Measurements from ENCODE around the gene MDN1. TPM values are rescaled to one million over a fixed set of nuclear protein-coding genes. Genes with fewer than 3 reads are reported as not detected.

The MDN1 gene
- polyA plus RNA-seq, 1 of the 3 experiments (the other 2 are of a cell fraction): 8.5 TPM

- WGBS (ENCODE audit: low lambda C conversion rate): 100% methylated on average over 1 of the region's 1 CpG
- Histone ChIP-seq H3K9ac (no peak overlapping the region), H3K4me3 (ENCODE audit: low read depth in 2 of 2, low read length in 1 of 2) (no peak overlapping the region), H3K4me2 (no peak overlapping the region), H2AFZ (ENCODE audit: low read depth) (no peak overlapping the region), H3K9me2 (no peaks in the 10 kb centered on the region), H3K4me1 (ENCODE audit: control insufficient read depth in 1 of 2, insufficient read depth in 2 of 2, low read depth in 1 of 2, low read length in 1 of 2) (no peaks in the 10 kb centered on the region; a peak in 1 of 4 replicates), H3K27ac (ENCODE audit: low read depth in 2 of 2, low read length in 1 of 2) (no peak overlapping the region), H3K36me3 (replicated peaks in 1 of 2; ENCODE audit: control insufficient read depth in 1 of 2, insufficient read depth in 2 of 2, low read length in 1 of 2) (peaks cover 47 to 70% of the 10 kb centered on the region in 2 experiments), H3K27me3 (ENCODE audit: insufficient read depth) (no peaks in the 10 kb centered on the region), H3K79me2 (ENCODE audit: insufficient read depth) (no peaks in the 10 kb centered on the region), H4K20me1 (ENCODE audit: insufficient read depth) (no peaks in the 10 kb centered on the region), H3K9me3 (no peaks in the 10 kb centered on the region), H3F3A (replicated peaks; ENCODE audit: insufficient read depth) (no peaks in the 10 kb centered on the region)
- POLR2A ChIA-PET: no interaction called here
- CTCF ChIA-PET: interaction anchor here (0.7 to 1.2 kb wide), 2 partner anchors 45 to 311 kb away, joined by 3 read pairs; partner anchors contain the start of gene LYRM2
- no peak for DNase-seq
- TF ChIP-seq TCF12 (IDR thresholded peaks at IDR 0.05) (no peak), ZBTB33 (IDR thresholded peaks at IDR 0.05; ENCODE audit: borderline replicate concordance, low read depth) (no peak), GATA2 (CRISPR knock-in tag; IDR thresholded peaks at IDR 0.05) (no peak), SMC3 (IDR thresholded peaks at IDR 0.05; ENCODE audit: low read depth, low read length) (no peak)
These were observed 136.6 kb downstream of the MDN1 start for GRCh38 chr6:89682991-89683390.

GRCh38 chr6:89681983-89682564 lies 137.5 kb downstream of the MDN1 start:
- Histone ChIP-seq H2AFZ (ENCODE audit: low read depth) (no peak overlapping the region), H3K9ac (no peak overlapping the region), H3K79me2 (ENCODE audit: insufficient read depth) (no peaks in the 10 kb centered on the region), H3F3A (replicated peaks; ENCODE audit: insufficient read depth) (no peaks in the 10 kb centered on the region), H3K4me1 (ENCODE audit: control insufficient read depth in 1 of 2, insufficient read depth in 2 of 2, low read depth in 1 of 2, low read length in 1 of 2) (no peaks in the 10 kb centered on the region; a peak in 1 of 4 replicates), H3K4me3 (ENCODE audit: low read depth in 2 of 2, low read length in 1 of 2) (no peak overlapping the region), H3K36me3 (replicated peaks in 1 of 2; ENCODE audit: control insufficient read depth in 1 of 2, insufficient read depth in 2 of 2, low read length in 1 of 2) (peaks cover 38 to 61% of the 10 kb centered on the region in 2 experiments), H3K27ac (ENCODE audit: low read depth in 2 of 2, low read length in 1 of 2) (no peak overlapping the region), H3K9me2 (no peaks in the 10 kb centered on the region), H3K9me3 (no peaks in the 10 kb centered on the region), H3K27me3 (ENCODE audit: insufficient read depth) (no peaks in the 10 kb centered on the region), H3K4me2 (no peak overlapping the region), H4K20me1 (ENCODE audit: insufficient read depth) (no peaks in the 10 kb centered on the region)
- POLR2A ChIA-PET: no interaction called here
- WGBS (ENCODE audit: low lambda C conversion rate): 92% methylated on average over 10 of the region's 10 CpGs
- TF ChIP-seq RAD21 (IDR thresholded peaks at IDR 0.05; ENCODE audit: low read length) (no peak), USF1 (IDR thresholded peaks at IDR 0.05; ENCODE audit: borderline replicate concordance, low read depth) (no peak), NFIC (IDR thresholded peaks at IDR 0.05; ENCODE audit: borderline replicate concordance) (no peak), TCF12 (IDR thresholded peaks at IDR 0.05) (no peak), POLR2AphosphoS5 (IDR thresholded peaks at IDR 0.05; ENCODE audit: low read depth, low read length) (no peak), FOSL2 (IDR thresholded peaks at IDR 0.05; ENCODE audit: borderline replicate concordance, low read depth) (no peak), GABPA (IDR thresholded peaks at IDR 0.05; ENCODE audit: low read depth) (no peak), JUND (IDR thresholded peaks at IDR 0.05) (no peak), PBX3 (IDR thresholded peaks at IDR 0.05) (no peak), TAF1 (IDR thresholded peaks at IDR 0.05; ENCODE audit: borderline replicate concordance, low read depth, low read length) (no peak)
- TF ChIP-seq, protein P1, sequence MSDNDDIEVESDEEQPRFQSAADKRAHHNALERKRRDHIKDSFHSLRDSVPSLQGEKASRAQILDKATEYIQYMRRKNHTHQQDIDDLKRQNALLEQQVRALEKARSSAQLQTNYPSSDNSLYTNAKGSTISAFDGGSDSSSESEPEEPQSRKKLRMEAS (IDR thresholded peaks at IDR 0.05; ENCODE audit: low read depth): no peak
- no peak for DNase-seq
- CTCF ChIA-PET: interaction anchor here (1.2 kb wide), 1 partner anchor 310 kb away, joined by 3 read pairs; no protein-coding TSS in a partner anchor

Measured in SK-N-SH (cell line).